IMR-90 (cell line): ENCODE results near the gene NQO2.

Source experiments
- BHLHE40 ChIP-seq: fragments of 150-350 bp; IDR thresholded peaks from 2 replicates; pipeline ENCODE4 v1.6.1; 2016; ENCODE audit warnings: mild to moderate bottlenecking, low read depth, low read length
- CEBPB ChIP-seq: IDR thresholded peaks from 2 replicates; pipeline ENCODE4 v1.6.1; 2012; ENCODE audit warnings: low read depth, low read length, improper control_type of control experiment
- FOS ChIP-seq: fragments of 150-350 bp; IDR thresholded peaks from 2 replicates; pipeline ENCODE4 v1.6.1; 2016; ENCODE audit warnings: low read depth, low read length
- POLR2A ChIP-seq: IDR thresholded peaks from 2 replicates; pipeline ENCODE4 v1.6.1; 2012; ENCODE audit warnings: mild to moderate bottlenecking, low read depth, low read length
- RFX5 ChIP-seq: IDR thresholded peaks from 2 replicates; pipeline ENCODE4 v1.8.0; 2012; ENCODE audit warnings: low read depth, mild to moderate bottlenecking, low read length, moderate library complexity
- USF2 ChIP-seq: fragments of 150-350 bp; IDR thresholded peaks from 2 replicates; pipeline ENCODE4 v1.6.1; 2017; ENCODE audit warnings: mild to moderate bottlenecking, antibody characterized with exemption, low read length, low read depth
- TF ChIP-seq, protein P1 (sequence below): conservative IDR thresholded peaks from 2 replicates; pipeline ENCODE4 v1.5.1; 2012; ENCODE audit warnings: mild to moderate bottlenecking, low read depth, low read length, improper control_type of control experiment

GRCh38 chr6:2958331-2958711, 41.4 kb upstream of the NQO2 start:
- TF ChIP-seq, protein P1, sequence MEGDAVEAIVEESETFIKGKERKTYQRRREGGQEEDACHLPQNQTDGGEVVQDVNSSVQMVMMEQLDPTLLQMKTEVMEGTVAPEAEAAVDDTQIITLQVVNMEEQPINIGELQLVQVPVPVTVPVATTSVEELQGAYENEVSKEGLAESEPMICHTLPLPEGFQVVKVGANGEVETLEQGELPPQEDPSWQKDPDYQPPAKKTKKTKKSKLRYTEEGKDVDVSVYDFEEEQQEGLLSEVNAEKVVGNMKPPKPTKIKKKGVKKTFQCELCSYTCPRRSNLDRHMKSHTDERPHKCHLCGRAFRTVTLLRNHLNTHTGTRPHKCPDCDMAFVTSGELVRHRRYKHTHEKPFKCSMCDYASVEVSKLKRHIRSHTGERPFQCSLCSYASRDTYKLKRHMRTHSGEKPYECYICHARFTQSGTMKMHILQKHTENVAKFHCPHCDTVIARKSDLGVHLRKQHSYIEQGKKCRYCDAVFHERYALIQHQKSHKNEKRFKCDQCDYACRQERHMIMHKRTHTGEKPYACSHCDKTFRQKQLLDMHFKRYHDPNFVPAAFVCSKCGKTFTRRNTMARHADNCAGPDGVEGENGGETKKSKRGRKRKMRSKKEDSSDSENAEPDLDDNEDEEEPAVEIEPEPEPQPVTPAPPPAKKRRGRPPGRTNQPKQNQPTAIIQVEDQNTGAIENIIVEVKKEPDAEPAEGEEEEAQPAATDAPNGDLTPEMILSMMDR = no peak
- TF ChIP-seq POLR2A (no peak), BHLHE40 (no peak), RFX5 (no peak), CEBPB (no peak), USF2 (no peak), FOS (no peak)
